DND-41 (cell line): ENCODE measurements around the gene DLX2.

Source experiments
- CTCF ChIP-seq: IDR thresholded peaks from 2 replicates; pipeline ENCODE4 v1.5.1; 2012; ENCODE audit warnings: borderline replicate concordance, low read length, moderate library complexity, mild to moderate bottlenecking; ENCODE audit not compliant: poor library complexity, severe bottlenecking; ENCODE audit errors: extremely low read depth
- EZH2 ChIP-seq: IDR thresholded peaks from 3 replicates; pipeline ENCODE4 v1.6.1; 2012; ENCODE audit warnings: borderline replicate concordance, low read depth, mild to moderate bottlenecking, moderate library complexity, low read length, inconsistent platforms; ENCODE audit not compliant: severe bottlenecking

DNA sequence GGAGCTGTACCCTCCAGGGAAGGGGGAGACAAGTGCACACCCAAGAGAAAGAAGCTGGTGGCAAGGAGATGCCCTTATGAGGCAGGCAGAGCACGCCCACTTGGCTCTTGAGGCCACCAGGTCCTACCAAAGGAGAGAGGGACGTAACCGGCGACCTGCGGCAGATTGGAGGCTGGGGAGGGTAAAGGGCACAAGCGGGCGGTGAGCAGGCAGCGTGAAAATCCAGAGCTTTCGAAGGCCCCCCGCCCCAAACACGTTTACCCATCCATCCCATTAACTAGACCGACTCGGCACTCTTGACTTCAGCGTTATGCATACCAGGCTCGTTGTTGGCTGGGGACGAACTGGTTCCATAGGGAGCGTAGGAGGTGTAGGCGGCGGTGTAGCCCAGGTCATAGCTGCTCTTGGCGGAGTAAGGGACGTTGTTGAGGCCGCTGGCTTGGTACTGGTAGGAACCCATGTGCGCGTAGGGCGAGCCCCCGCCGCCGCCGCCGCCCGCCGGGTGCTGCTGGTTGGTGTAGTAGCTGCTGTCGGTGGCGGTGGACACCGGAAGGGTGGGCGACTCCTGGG, 794 bp downstream of the DLX2 start:
- TF ChIP-seq EZH2 (no peak), CTCF (no peak)
